Dendritic cell treated with granulocyte-macrophage colony-stimulating factor and Interleukin-4, amounts not matched to agents 40 ng/mL and 50 ng/mL, for 4 days (primary cell): Measurements from ENCODE around the gene KLHL3.
A peak's percentile ranks its signal among the peaks of the same experiment; 100 is the strongest.

Experiments
- H3K27ac Mint-ChIP-seq: one replicate; pipeline ENCODE4 v1.8.0; 2022; ENCODE audit warnings: mild to moderate bottlenecking, mixed read lengths
- H3K27me3 Mint-ChIP-seq: one replicate; pipeline ENCODE4 v1.8.0; 2022; ENCODE audit warnings: mild to moderate bottlenecking, mixed read lengths
- H3K36me3 Mint-ChIP-seq: one replicate; pipeline ENCODE4 v1.8.0; 2022; ENCODE audit warnings: low read depth, mixed read lengths
- H3K4me1 Mint-ChIP-seq: one replicate; pipeline ENCODE4 v1.8.0; 2022; ENCODE audit warnings: low read depth, mixed read lengths
- H3K4me3 Mint-ChIP-seq: one replicate; pipeline ENCODE4 v1.8.0; 2022; ENCODE audit warnings: mild to moderate bottlenecking, moderate library complexity, mixed read lengths
- H3K9me3 Mint-ChIP-seq: one replicate; pipeline ENCODE4 v1.8.0; 2022; ENCODE audit warnings: mixed read lengths
- intact Hi-C: fragments of 100-400 bp; cut with micrococcal nuclease; formaldehyde crosslinking; loops from one replicate; pipeline ENCODE4 v1.15.0; 2022

The KLHL3 gene

DNA sequence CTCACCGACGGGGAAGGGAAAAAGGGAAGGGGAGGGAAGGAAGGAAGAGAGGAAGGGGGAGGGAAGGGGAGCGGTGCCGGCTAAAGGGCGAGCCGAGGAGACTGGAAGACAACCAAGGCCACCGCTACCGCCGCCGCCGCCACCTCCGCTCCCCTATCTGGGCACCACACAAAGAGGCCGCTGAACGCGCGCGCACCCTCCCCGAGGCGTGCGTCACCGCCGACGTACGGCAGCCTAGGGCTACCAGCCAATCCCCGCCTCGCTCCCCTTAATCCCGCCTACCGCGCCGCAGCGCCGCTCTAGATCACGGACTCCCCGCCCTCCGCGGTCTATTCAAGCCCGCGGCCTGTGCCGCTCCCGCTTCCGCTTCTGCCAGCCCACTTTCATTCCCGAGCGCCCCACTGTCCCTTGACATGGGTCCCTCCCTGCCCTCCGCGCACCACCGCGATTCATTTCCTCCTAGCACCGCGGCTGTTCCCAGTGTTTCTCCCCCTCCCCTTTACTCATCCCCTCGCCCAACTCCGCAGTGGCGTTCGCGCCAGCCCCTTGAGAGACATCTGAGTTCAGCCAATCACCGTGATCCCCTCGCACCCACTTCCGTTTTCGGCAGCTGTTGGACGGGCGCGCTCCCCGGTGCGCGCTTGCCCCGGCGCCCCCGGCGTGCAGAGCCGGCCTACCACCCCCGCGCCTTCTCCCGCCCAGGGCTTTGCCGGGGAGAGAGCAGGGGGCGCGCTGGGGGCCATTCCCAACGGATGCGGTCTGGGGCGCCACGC lies 18.5 kb upstream of the KLHL3 start, which contains the start of gene HNRNPA0:
Gene HNRNPA0 (minus strand): TSS at position 176 of the 773 bp plus-strand sequence. CDS start 297 bp downstream, outside the sequence.
- intact Hi-C loops = loop anchor here (2.0 kb wide), 1 partner anchor 278 kb away; the partner anchor contains the start of gene FAM13B
- Mint-ChIP-seq H3K27ac (peak within 1 kb of the TSS; percentile 100), H3K27me3 (no peaks in the 10 kb centered on the region), H3K4me3 (peak within 1 kb of the TSS; percentile 99), H3K36me3 (peaks cover 42% of the 10 kb centered on the region), H3K9me3 (no peaks in the 10 kb centered on the region), H3K4me1 (peaks cover 15% of the 10 kb centered on the region)

DNA sequence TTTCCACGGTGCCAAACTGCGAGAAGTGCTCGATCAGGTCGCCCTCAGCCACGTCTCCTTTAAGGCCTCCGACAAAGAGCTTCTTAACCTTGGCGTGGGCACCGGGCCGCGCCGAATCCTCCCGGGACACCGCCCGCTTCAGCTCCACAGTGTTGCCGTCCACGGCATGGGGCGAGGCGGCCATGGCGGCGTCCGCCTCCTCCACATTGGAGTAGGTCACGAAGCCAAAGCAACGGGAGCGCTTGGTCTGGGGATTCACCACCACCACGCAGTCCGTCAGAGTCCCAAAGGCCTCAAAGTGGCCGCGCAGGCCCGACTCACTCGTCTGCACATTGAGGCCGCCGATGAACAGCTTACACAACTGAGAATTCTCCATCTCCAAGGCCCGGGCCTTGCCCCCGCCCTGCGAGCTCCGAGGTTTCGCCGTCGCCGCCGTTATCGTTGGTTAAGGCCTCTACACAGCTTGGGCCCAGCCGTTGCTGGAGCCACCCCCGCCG lies 17.9 kb upstream of the KLHL3 start:
- Mint-ChIP-seq H3K4me3 (peak overlapping the region; percentile 99), H3K36me3 (peaks cover 42% of the 10 kb centered on the region), H3K4me1 (peaks cover 15% of the 10 kb centered on the region), H3K27ac (peak overlapping the region; percentile 100), H3K27me3 (no peaks in the 10 kb centered on the region), H3K9me3 (no peaks in the 10 kb centered on the region)
- intact Hi-C loops = loop anchor here (2.0 kb wide), 1 partner anchor 279 kb away; the partner anchor contains the start of gene FAM13B

DNA sequence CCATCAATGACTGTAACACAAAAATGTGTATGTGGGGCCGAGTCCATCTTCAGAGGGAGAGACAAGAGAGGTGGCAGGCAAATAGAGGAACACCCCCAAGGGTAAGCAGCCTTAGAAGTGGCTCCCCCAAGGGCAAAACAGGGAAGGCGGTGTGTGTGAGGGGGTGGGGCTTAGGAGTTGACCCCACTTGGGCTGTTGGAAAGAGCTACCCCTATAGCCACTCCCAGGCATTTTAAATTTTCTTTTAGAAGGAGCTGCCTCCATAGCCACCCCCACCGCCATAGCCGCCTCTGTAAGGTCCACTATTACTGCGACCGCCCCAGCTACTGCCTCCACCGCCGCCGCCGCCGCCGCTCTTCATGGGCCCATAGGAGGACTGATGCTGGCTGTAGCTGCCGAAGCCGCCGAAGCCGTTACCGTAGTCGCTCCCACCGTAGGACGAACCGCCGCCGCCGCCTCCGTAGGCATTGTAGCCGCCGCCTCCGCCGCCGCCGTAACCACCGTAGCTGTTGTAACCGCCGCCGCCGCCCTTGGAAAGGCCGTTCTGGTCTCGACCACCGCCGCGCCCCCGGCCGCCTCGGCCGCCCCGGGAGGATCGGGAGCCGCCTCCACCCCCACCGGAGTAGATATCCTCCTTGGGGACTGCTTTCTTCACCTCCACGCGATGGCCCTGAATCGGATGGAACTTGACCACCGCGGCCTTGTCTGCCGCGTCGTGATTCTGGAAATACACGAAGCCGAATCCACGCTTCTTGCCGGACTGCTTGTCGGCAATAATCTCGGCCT lies 17.2 kb upstream of the KLHL3 start:
- Mint-ChIP-seq H3K36me3 (peaks cover 42% of the 10 kb centered on the region), H3K27me3 (no peaks in the 10 kb centered on the region), H3K27ac (peak overlapping the region; percentile 100), H3K4me1 (peaks cover 15% of the 10 kb centered on the region), H3K4me3 (peak overlapping the region; percentile 99), H3K9me3 (no peaks in the 10 kb centered on the region)
- intact Hi-C loops = no loop called here

DNA sequence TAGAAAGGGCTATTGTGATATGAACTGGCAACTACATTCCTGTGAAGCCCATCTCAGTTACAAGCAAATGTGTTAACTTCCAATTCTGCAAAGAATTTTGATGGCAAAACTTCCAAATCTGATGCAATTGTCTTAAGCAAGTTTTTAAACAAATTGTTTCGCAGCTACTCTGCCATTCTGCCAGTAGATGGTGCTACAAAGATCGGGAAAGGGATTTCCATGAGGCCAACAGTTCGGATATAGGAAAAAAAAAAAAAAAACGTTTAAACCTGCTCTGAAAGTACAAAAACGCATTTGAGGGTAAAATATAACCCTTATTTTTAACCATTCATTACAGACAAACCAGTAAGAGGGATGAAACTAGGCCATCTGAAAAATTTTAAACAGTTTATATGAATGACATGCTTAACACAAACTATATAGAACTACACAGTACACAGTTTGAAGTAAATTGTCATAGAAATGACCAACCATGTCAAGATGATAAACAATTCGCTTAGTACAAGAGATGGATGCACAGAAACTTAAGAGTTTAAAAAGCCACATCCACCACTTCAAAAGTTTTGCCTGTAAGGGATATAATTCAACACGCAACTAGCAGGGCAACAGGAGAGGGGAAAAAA lies 16.1 kb upstream of the KLHL3 start:
- no peaks in the 10 kb centered on the region for H3K9me3 Mint-ChIP-seq
- intact Hi-C loops = no loop called here
- peaks cover 15% of the 10 kb centered on the region for H3K4me1 Mint-ChIP-seq
- no peaks in the 10 kb centered on the region for H3K27me3 Mint-ChIP-seq
- peak overlapping the region; percentile 100 for H3K27ac Mint-ChIP-seq
- H3K36me3 Mint-ChIP-seq = peaks cover 42% of the 10 kb centered on the region
- H3K4me3 Mint-ChIP-seq = peak overlapping the region; percentile 65

DNA sequence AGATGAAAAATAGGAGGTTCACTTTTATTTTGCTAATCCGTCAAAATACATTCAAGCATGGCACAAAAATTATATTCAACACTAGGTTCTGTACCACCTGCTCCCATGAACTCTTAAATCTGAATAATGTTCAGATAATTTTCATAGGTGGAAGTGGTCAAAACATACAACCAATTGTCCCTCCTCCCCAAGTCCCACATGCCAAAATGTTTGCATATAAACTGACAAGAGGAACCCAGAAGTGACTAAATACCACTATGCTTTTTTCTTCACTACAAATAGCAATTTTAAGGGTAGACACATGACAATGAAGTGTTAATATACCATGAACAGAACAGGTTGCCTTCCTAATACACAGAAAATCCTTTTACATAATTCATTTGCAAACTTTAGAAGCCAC lies 14.5 kb upstream of the KLHL3 start:
- Mint-ChIP-seq H3K4me3 (no peak overlapping the region), H3K4me1 (peaks cover 15% of the 10 kb centered on the region), H3K27me3 (no peaks in the 10 kb centered on the region), H3K27ac (no peak overlapping the region), H3K9me3 (no peaks in the 10 kb centered on the region), H3K36me3 (peaks cover 42% of the 10 kb centered on the region)
- intact Hi-C loops = no loop called here

DNA sequence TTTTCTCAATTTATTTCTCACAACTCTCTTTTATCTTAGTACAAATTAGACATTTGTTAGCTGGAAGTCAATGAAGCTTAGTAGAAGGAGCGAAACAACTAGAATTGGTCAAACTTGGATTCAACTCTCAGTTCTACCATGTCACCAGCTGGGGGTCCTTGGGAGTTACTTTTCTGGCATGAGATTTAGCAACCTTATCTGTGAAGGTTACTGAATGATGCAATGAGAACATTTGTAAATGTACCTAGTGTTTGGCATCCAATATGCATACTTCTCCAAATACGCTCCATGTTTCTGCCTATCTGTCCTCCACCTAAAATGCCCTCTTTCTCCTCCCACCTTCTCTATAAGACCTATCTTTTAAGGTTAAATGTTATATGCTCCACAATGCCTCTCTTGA lies 12.0 kb upstream of the KLHL3 start:
- no peaks in the 10 kb centered on the region for H3K9me3 Mint-ChIP-seq
- no peaks in the 10 kb centered on the region for H3K27me3 Mint-ChIP-seq
- H3K27ac Mint-ChIP-seq = no peak overlapping the region
- no peak overlapping the region for H3K4me3 Mint-ChIP-seq
- peaks cover 23% of the 10 kb centered on the region for H3K36me3 Mint-ChIP-seq
- intact Hi-C loops = no loop called here
- H3K4me1 Mint-ChIP-seq = peaks cover 8% of the 10 kb centered on the region

DNA sequence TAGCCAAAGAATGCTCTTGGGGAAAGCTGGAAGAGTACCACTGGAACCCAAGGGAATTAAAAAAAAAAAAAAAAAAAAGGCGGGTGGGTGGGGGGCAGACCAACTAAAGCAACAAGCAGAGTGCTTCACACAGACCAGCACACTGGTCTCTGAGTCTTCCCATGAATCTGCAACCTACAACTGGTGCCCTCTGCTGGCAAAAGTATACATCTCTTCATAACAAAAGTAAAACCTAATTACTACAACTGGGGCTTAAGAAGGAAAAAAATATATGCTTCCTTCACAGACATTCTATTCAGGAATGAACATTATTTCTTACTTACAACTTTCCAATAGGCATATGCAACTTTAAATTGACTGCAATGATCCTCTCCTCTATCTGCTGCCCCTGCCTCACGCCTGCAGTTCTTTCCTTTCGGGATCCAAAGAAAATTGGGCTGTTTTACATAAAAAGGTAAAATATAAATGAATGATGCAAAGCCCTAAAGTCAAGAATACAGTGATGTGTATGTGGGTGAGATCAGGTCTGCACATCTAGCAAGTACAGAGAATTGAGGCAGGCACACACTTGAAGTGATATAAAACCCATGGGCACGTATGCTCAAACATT lies 7.2 kb upstream of the KLHL3 start:
- H3K4me1 Mint-ChIP-seq = no peaks in the 10 kb centered on the region
- no peaks in the 10 kb centered on the region for H3K9me3 Mint-ChIP-seq
- H3K4me3 Mint-ChIP-seq = no peak overlapping the region
- H3K36me3 Mint-ChIP-seq = no peaks in the 10 kb centered on the region
- no peaks in the 10 kb centered on the region for H3K27me3 Mint-ChIP-seq
- H3K27ac Mint-ChIP-seq = no peak overlapping the region
- intact Hi-C loops = loop anchor here (1.0 kb wide), 2 partner anchors 83 to 114 kb away; no protein-coding TSS in a partner anchor

DNA sequence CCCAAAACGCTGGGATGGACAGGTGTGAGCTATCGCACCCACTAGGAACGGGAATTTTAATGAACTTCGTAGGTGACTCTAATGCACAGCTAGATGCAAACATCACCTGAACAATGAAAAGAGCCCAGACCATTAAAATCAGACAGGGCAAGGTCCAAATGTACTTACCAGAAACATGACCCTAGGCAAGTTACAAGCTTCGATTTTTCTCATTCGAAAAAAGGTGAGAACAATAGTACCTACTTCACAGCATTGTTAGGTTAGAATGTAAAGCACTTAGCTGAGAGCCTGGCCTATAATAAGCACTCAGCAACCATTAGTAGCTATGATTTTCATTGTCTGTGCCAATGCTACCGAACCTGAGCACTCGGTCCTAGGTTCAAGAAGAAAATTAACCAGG lies 5.8 kb upstream of the KLHL3 start:
- Mint-ChIP-seq H3K27ac (no peak overlapping the region), H3K4me3 (no peak overlapping the region), H3K4me1 (no peaks in the 10 kb centered on the region), H3K36me3 (no peaks in the 10 kb centered on the region), H3K27me3 (no peaks in the 10 kb centered on the region), H3K9me3 (no peaks in the 10 kb centered on the region)
- intact Hi-C loops = no loop called here

DNA sequence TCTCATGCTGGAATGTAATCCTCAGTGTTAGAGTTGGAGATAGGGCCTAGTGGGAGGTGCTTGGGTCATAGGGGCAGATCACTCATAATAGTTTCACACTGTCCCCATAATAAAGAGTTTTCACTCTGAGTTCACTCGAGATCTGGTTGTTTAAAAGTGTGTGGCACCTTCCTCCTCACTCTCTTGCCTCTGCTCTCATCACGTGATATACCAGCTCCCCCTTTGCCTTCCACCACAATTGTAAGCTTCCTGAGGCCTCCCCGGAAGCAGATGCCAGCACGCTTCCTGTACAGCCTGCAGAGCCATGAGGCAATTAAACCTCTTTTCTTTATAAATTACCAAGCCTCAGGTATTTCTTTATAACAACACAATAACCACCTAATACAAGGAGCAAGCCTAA lies 3.8 kb upstream of the KLHL3 start:
- intact Hi-C loops = no loop called here
- H3K9me3 Mint-ChIP-seq = no peaks in the 10 kb centered on the region
- H3K27ac Mint-ChIP-seq = no peak overlapping the region
- no peak overlapping the region for H3K4me3 Mint-ChIP-seq
- H3K27me3 Mint-ChIP-seq = no peaks in the 10 kb centered on the region
- H3K36me3 Mint-ChIP-seq = no peaks in the 10 kb centered on the region
- no peaks in the 10 kb centered on the region for H3K4me1 Mint-ChIP-seq

DNA sequence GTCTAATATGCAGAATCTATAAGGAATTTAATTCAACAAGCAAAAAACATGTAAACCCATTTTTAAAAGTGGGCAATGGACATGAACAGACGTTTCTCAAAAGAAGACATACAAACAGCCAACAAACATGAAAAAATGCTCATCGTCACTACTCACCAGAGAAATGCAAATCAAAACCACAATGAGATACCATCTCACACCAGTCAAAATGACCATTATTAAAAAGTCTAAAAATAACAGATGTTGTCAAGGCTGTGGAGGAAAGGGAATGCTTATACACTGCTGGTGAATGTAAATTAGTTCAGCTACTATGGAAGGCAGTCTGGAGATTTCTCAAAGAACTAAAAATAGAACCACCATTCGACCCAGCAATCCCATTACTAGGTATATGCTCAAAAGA lies 3.1 kb upstream of the KLHL3 start:
- no peaks in the 10 kb centered on the region for H3K9me3 Mint-ChIP-seq
- no peaks in the 10 kb centered on the region for H3K4me1 Mint-ChIP-seq
- H3K4me3 Mint-ChIP-seq = no peak overlapping the region
- peaks cover 7% of the 10 kb centered on the region for H3K27me3 Mint-ChIP-seq
- intact Hi-C loops = no loop called here
- H3K36me3 Mint-ChIP-seq = no peaks in the 10 kb centered on the region
- H3K27ac Mint-ChIP-seq = no peak overlapping the region

DNA sequence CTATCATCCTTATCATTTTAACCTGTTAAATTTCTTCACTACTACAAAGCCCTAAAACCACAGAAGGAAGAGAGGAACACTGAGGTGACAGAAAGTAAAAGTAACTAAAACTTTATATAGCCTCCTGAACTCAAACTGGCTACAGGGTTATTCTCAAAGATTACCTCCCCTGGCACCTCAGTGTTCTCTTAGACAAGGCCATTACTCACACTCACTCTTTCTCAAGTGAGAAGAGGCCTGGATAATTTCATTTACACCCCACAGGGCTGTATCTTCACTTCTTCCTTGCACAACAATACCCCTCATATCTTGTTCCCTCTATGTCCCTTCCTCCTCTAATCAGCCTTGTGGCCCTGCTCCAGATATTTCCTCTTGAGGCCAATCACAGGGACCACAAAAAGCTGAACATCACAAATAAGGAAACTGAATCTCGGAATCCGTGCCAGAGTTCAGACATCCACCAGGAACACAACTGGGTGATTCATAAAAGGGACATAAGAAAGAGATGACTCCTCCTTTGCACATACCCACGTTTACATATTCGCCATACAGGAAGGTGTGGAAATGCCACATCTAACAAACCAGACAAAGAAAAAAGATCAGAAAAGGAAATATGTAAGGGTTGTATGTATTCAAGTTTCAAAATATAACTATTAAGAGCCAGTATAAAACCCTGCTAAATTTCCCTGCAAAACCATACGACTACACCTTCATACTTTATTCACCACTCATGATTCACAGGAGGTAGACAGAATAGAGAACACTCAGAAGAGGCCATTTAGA lies 1.7 kb upstream of the KLHL3 start:
- no peaks in the 10 kb centered on the region for H3K4me1 Mint-ChIP-seq
- H3K27ac Mint-ChIP-seq = no peak overlapping the region
- peaks cover 9% of the 10 kb centered on the region for H3K27me3 Mint-ChIP-seq
- intact Hi-C loops = no loop called here
- no peak overlapping the region for H3K4me3 Mint-ChIP-seq
- H3K36me3 Mint-ChIP-seq = no peaks in the 10 kb centered on the region
- H3K9me3 Mint-ChIP-seq = no peaks in the 10 kb centered on the region

DNA sequence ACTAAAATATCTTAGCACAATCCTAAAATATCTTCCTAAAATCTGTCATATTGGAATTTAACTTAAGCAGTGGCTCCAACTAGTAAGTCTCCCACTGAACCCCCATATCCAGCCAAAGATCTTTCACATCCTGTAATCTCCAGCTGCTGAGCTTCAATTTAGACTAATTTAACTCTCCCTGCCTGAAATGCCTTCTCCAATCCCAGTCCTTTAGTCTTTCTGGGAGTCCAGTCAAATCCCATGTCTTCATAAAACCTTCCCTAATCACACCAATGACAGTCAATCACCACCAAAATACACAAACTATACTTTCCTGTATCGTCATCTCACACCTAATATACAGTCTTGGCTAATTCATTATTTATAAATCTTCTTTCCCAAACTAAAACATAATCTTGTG lies 607 bp upstream of the KLHL3 start:
- Mint-ChIP-seq H3K4me1 (no peaks in the 10 kb centered on the region), H3K36me3 (no peaks in the 10 kb centered on the region), H3K4me3 (no peak overlapping the region), H3K27me3 (peaks cover 9% of the 10 kb centered on the region), H3K27ac (no peak overlapping the region), H3K9me3 (no peaks in the 10 kb centered on the region)
- intact Hi-C loops = no loop called here

DNA sequence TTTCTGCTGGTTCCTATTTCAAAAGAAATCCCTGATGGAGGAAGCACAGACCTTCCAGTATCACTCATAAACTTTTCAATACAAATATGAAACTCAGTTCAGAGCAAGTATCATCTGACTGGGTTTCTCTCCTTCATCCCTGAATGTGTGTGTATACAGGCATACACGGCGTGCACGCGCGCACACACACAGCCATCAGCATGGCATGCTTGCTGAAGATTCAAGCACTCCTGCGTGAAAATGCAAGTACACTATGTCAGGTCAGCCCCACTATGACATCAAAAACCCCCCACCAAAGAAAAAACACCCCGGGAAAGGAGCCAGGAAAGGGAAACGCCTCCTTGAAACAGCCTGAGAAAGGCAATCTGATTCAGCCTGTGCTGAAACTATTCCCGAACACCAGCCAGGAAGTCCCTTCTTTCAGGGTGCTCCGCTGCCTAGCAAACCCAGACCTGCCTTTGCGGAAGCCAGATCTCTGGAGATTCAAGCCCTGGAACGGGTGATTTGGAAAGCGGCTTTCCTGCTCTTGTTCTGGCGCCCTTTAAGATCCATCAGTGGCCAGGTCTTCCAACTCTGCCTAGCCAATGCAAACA lies 831 bp downstream of the KLHL3 start:
- Mint-ChIP-seq H3K4me3 (no peak overlapping the region), H3K4me1 (no peaks in the 10 kb centered on the region), H3K36me3 (no peaks in the 10 kb centered on the region), H3K27me3 (peaks cover 9% of the 10 kb centered on the region), H3K27ac (no peak overlapping the region), H3K9me3 (no peaks in the 10 kb centered on the region)
- intact Hi-C loops = no loop called here
